ENCODE data around the gene CCNB1IP1.
"Not testable (repeated sequence)": the region's sequence is repeated elsewhere in the genome, so short reads cannot be mapped to it uniquely, and the experiment has no call there.

CCNB1IP1 gene

GRCh38 chr14:20332788-20333493 lies at the start of gene CCNB1IP1:
Gene CCNB1IP1, minus strand, starts transcription at chr14:20333279. Its CDS starts 16,756 bp downstream, at chr14:20316523.
- peak; percentile 95 for DNase-seq

GRCh38 chr14:20382526-20382925 lies 49.4 kb upstream of the CCNB1IP1 start:
- DNase-seq, result no peak

- DNase-seq, result no peak
These were observed 48.3 kb upstream of the CCNB1IP1 start for GRCh38 chr14:20381341-20381740.

GRCh38 chr14:20380681-20381080 lies 47.6 kb upstream of the CCNB1IP1 start:
- no peak for DNase-seq

- no peak for DNase-seq
These were observed 46.7 kb upstream of the CCNB1IP1 start for GRCh38 chr14:20379743-20380142.

- no peak for DNase-seq
These were observed 44.1 kb upstream of the CCNB1IP1 start for GRCh38 chr14:20377171-20377570.

- no peak for DNase-seq
These were observed 43.1 kb upstream of the CCNB1IP1 start for GRCh38 chr14:20376071-20376588.

GRCh38 chr14:20375471-20375870 lies 42.4 kb upstream of the CCNB1IP1 start:
- no peak for DNase-seq

- no peak for DNase-seq
These were observed 39.7 kb upstream of the CCNB1IP1 start for GRCh38 chr14:20372796-20373195.

- DNase-seq, result no peak
These were observed 32.8 kb upstream of the CCNB1IP1 start for GRCh38 chr14:20365928-20366327.

GRCh38 chr14:20358474-20358873 lies 25.4 kb upstream of the CCNB1IP1 start:
- DNase-seq, result not testable (repeated sequence)

- DNase-seq, result no peak
These were observed 23.3 kb upstream of the CCNB1IP1 start for GRCh38 chr14:20356422-20356821.

- DNase-seq, result no peak
These were observed 17.8 kb upstream of the CCNB1IP1 start for GRCh38 chr14:20350860-20351259.

- no peak for DNase-seq
These were observed 17.2 kb upstream of the CCNB1IP1 start for GRCh38 chr14:20350282-20350681.

- no peak for DNase-seq
These were observed 14.7 kb upstream of the CCNB1IP1 start for GRCh38 chr14:20347747-20348146.

GRCh38 chr14:20346713-20347112 lies 13.6 kb upstream of the CCNB1IP1 start:
- no peak for DNase-seq

- no peak for DNase-seq
These were observed 12.3 kb upstream of the CCNB1IP1 start for GRCh38 chr14:20345366-20345765.

GRCh38 chr14:20343862-20344220 lies 10.8 kb upstream of the CCNB1IP1 start:
- peak; percentile 53 for DNase-seq

- DNase-seq, result peak; percentile 100
These were observed 10.2 kb upstream of the CCNB1IP1 start, which contains the start of gene PARP2 for GRCh38 chr14:20343092-20343861. Gene PARP2, plus strand, starts transcription at chr14:20343635. Its CDS starts 7 bp downstream, at chr14:20343642.

GRCh38 chr14:20341646-20342045 lies 8.6 kb upstream of the CCNB1IP1 start:
- peak; percentile 10 for DNase-seq

GRCh38 chr14:20341032-20341431 lies 8.0 kb upstream of the CCNB1IP1 start:
- not testable (repeated sequence) for DNase-seq

GRCh38 chr14:20334017-20334416 lies 938 bp upstream of the CCNB1IP1 start:
- no peak for DNase-seq

- DNase-seq, result no peak
These were observed 389 bp upstream of the CCNB1IP1 start for GRCh38 chr14:20333494-20333841.

GRCh38 chr14:20332431-20332787 lies 670 bp downstream of the CCNB1IP1 start:
- no peak for DNase-seq
